ENCODE measurements around the gene ZNF782. TPM values are rescaled to one million over a fixed set of nuclear protein-coding genes. Genes with fewer than 3 reads are reported as not detected.

Gene ZNF782
- polyA plus RNA-seq, 1 of the 3 experiments (the other 2 are of a cell fraction): 1.3 TPM

- no peak for DNase-seq
- CTCF ChIA-PET: interaction anchor here (0.9 to 6.7 kb wide), 12 partner anchors 14 to 774 kb away, joined by 3 to 134 read pairs (median 6); no protein-coding TSS in a partner anchor
- H3K9ac ChIP-seq: no peak overlapping the region
Measured at GRCh38 chr9:96858018-96858573, 3.8 kb upstream of the ZNF782 start.

More at GRCh38 chr9:96858018-96858573, 3.8 kb upstream of the ZNF782 start:
- H4K20me1 ChIP-seq (ENCODE audit: insufficient read depth): no peaks in the 10 kb centered on the region
- no peaks in the 10 kb centered on the region for H3K36me3 ChIP-seq (replicated peaks in 1 of 2; ENCODE audit: control insufficient read depth in 1 of 2, insufficient read depth in 2 of 2, low read length in 1 of 2)
- H3K27ac ChIP-seq (ENCODE audit: low read depth in 2 of 2, low read length in 1 of 2): peak overlapping the region in 1 of 2 experiments; percentile 39; a peak in 1 of 4 replicates
- WGBS (ENCODE audit: low lambda C conversion rate): 18% methylated on average over 2 of the region's 2 CpGs
- H3K9me2 ChIP-seq: no peaks in the 10 kb centered on the region
- no peaks in the 10 kb centered on the region for H3K9me3 ChIP-seq
- H3F3A ChIP-seq (replicated peaks; ENCODE audit: insufficient read depth): peaks cover 7% of the 10 kb centered on the region
- peaks cover 6% of the 10 kb centered on the region; the same call in 1 of the 2 replicates for H3K79me2 ChIP-seq (ENCODE audit: insufficient read depth)
- H3K4me2 ChIP-seq: peak overlapping the region; percentile 69
- H3K4me3 ChIP-seq (ENCODE audit: low read depth in 2 of 2, low read length in 1 of 2): no peak overlapping the region
- POLR2A ChIA-PET: no interaction called here
- no peaks in the 10 kb centered on the region for H3K27me3 ChIP-seq (ENCODE audit: insufficient read depth)
- H2AFZ ChIP-seq (ENCODE audit: low read depth): no peak overlapping the region
- H3K4me1 ChIP-seq (ENCODE audit: control insufficient read depth in 1 of 2, insufficient read depth in 2 of 2, low read depth in 1 of 2, low read length in 1 of 2): peaks cover 15 to 19% of the 10 kb centered on the region in 2 experiments
- TF ChIP-seq JUND (IDR thresholded peaks at IDR 0.05): peak; percentile 85
- peak; percentile 67 for TF ChIP-seq NFIC (IDR thresholded peaks at IDR 0.05; ENCODE audit: borderline replicate concordance)
- no peak for TF ChIP-seq USF2 (IDR thresholded peaks at IDR 0.05; ENCODE audit: borderline replicate concordance, low read depth, low read length)
- TF ChIP-seq PBX3 (IDR thresholded peaks at IDR 0.05): peak; percentile 90
- peak; percentile 87 for TF ChIP-seq FOSL2 (IDR thresholded peaks at IDR 0.05; ENCODE audit: borderline replicate concordance, low read depth)
- TF ChIP-seq MAX (IDR thresholded peaks at IDR 0.05; ENCODE audit: low read depth): peak; percentile 72
- peak in 1 of 2 experiments; percentile 60; a peak in 2 of 4 replicates for TF ChIP-seq EP300 (IDR thresholded peaks at IDR 0.05; ENCODE audit: borderline replicate concordance in 1 of 2, low read depth in 1 of 2, low read length in 1 of 2)
- peak; percentile 68; the same call in 1 of the 2 replicates for TF ChIP-seq RXRA (IDR thresholded peaks at IDR 0.05; ENCODE audit: borderline replicate concordance, low read depth)
- TF ChIP-seq FOXJ3 (CRISPR knock-in tag; IDR thresholded peaks at IDR 0.05): no peak
- peak; percentile 87 for TF ChIP-seq TCF12 (IDR thresholded peaks at IDR 0.05)
- TF ChIP-seq SIN3A (IDR thresholded peaks at IDR 0.05; ENCODE audit: borderline replicate concordance, low read depth, low read length): peak; percentile 84
- no peak for TF ChIP-seq CHD2 (IDR thresholded peaks at IDR 0.05; ENCODE audit: low read length, partially characterized antibody)
- peak; percentile 69; the same call in 1 of the 2 replicates for TF ChIP-seq TEAD4 (IDR thresholded peaks at IDR 0.05; ENCODE audit: borderline replicate concordance, insufficient read depth)
- TF ChIP-seq IRF3 (IDR thresholded peaks at IDR 0.05; ENCODE audit: low read depth, low read length): no peak
- TF ChIP-seq MEF2A (IDR thresholded peaks at IDR 0.05; ENCODE audit: borderline replicate concordance, low read depth): no peak
